HG03565 (cell line): ENCODE measurements around the gene ABO.
"Not testable (repeated sequence)": the region's sequence is repeated elsewhere in the genome, so short reads cannot be mapped to it uniquely, and the experiment has no call there.

Experiments
- ATAC-seq: cut with Tn5 transposase; IDR thresholded peaks from one replicate; pipeline ENCODE4 v1.9.1; 2021; ENCODE audit warnings: mild to moderate bottlenecking, moderate library complexity; ENCODE audit not compliant: unreplicated experiment

The ABO gene

DNA sequence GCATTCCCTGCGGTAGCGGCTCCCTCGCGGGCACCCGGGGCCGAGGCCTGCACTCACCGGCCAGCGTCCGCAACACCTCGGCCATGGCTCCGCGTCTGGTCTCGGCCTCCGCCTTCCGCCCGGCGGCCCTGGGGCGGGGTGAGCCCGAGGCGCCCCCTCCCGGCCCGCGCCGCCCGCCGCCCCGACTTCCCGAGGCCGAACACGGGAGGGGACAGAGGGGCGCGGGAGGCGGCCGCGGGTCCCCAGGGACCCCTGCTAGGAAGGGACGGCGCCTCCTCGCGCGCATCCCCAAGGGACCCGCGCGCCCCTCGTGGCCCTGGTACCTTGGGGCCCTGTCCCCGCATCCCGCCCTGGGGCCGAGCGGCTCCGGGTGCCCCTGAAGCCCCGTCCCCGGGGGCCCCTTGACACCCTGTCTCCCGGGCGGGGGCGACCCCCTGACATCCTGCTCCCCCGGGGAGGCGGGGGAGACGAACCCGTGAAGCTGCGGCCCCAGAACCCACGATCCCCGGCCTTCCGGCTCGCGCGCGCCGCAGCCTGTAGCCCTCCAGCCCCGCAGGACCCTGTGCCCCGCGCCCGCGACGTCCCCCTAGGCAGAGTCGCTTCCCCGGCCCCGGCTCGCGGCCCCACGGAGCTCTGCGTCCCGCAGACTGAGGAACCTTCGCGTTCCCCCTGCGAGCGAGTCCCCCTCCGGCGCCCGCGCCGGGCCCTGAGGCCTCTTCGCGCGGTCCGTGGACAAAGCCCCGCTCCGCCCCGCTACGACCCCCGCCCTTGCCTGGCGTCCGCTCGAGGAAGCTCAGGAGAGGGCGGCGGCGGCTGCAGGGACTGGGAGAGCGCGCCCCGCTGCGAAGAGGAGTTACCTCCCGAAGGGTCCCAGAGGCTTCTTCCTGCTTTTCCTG is at the start of gene ABO:
ABO (minus strand) TSS at position 97 of the 896 bp plus-strand sequence.
- ATAC-seq, result no peak

DNA sequence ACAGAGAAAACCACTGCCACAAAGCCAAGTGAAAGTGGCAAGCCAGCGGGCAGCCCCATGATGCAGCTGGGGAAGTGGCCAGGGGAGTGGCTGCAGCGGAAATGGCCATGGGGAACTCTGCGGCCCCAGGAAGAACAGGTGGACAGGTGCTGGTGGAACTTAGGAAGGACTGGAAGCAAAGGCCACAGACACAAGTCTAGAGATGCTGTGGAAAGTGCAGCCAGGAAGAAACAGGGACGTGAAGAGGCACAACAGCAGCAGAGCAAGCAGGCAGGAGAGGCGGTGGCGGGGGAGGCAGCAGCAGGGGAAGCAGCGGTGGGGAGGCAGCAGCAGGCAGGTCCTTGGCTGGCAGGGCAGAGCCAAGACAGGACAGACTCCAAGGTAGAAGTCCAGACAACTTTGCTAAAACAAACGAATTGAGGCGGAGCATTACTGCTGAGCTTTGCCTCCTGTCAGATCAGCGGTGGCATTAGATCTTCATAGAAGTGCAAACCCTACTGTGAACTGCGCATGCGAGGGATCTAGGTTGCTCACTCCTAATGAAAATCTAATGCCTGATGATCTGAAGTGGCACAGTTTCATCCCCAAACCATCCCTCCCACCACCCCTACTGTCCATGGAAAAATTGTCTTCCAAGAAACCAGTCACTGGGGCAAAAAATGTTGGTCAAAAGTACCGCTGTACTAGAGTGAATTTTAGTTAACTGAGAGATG is 49.1 kb upstream of the ABO start:
- ATAC-seq, result no peak

DNA sequence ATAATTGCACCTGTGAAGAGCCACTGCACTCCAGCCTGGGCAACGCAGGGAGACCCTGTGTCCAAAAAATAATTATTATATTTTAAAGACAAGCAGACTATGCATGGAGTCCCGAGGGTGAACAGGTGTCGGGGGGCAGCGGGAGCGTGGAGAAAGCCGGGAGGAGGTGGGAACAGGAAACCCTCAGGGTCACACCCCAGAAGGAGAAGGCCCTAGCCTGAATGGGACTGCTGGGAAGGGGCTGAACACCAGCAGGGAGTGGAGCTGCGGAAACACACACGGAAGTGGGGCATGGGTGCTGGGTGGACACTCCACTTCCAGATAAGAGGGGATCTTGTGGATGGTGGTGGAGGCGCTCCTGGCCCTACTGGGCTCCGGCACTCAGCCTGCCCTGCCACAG is 48.2 kb upstream of the ABO start:
- ATAC-seq, result no peak

DNA sequence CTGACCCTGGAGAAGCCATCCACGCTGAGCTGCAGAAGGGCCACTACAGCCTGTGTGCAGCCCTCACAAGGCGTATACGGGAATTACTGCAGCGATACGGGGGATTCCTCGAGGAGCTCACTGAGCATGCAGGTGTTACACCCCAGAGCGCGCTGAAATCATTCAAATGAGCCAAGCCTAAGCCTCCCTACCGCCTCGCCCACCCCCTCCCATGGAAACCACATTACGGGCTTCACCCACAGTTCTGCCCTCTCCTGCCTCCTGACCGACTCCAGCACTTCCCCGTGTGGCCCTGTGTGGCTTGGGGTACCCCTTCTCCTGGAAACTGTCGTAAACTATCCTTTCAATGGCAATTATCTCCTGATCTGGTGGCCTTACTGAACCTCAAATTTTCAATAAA is 47.7 kb upstream of the ABO start:
- no peak for ATAC-seq

DNA sequence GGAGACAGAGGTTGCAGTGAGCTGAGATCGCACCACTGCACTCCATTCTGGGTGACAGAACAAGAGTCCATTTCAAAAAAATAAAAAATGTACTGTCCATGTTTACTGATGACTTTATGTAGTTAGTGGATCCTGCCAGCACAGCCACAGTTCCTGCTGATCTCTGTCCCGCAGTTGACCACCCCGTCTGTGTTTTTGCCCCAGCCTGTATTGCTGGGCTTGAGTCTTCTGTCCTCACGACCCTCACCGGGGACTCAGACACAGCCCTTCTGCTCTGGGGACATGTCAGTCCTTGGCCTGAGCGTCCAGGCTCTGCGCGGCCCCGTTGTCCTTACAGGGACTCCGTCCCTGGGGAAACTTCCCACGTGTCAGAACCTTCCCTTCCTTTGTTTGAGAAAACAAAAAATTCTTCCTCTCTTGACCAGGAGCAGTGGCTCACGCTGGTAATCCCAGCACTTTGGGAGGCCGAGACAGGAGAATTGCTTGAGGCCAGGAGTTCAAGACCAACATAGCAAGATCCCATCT is 46.5 kb upstream of the ABO start:
- no peak for ATAC-seq

DNA sequence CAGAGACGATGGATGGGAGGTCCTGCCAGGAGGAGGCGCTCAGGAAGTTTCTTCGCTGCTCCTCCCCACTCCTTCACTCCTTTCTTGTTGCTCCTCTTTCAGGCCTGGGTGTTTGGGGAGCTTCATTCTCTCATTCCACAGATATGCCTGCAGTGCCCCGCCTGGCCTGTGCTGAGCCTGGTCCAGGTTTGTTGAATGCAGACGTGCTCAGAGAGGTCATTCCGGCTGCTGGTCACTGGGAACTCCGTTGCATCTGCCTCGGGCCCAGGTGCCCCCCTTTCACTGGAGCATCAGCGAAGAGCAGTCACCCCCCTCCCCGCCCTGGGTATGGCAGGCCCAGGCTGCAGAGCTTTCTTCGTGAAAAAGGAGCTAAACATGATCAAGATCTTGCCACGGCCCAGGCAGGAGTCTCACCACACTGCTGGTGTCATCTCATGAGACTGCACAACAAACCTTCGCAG is 45.5 kb upstream of the ABO start:
- ATAC-seq, result no peak

DNA sequence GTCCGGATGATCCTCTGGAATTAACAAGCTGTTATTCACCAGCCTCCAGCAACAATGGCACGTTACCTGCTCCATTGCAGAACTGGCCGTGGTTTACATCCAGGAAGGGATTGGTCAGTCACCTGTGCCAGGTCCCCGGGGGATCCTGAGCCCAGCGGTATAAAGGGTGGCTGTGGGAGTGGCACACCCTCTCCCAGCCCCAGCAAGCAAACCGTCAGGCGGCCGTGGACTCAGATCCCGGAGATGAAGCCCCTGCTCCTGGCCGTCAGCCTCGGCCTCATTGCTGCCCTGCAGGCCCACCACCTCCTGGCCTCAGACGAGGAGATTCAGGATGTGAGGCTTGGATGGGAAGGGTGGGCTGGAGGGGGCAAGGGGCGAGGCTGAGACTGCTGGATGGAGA is 42.5 kb upstream of the ABO start:
- not testable (repeated sequence) for ATAC-seq

DNA sequence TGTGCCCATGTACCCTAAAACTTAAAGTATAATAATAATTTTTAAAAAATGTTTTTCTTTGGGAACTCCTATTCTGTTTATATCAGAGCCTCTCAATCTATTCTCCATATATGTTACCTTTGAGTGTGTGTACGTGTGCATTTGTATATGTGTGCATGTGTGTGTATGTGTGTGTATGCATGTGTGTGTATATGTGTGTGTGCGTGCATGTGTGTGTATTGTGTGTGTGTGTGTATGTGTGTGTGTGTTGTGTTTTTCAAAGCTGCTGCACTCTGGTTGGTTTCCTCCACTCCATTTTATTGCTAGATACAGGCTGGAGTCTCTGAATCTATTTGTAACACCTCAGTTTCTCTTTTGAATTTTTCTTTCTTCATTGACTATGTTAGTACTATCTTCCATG is 41.0 kb upstream of the ABO start:
- no peak for ATAC-seq

DNA sequence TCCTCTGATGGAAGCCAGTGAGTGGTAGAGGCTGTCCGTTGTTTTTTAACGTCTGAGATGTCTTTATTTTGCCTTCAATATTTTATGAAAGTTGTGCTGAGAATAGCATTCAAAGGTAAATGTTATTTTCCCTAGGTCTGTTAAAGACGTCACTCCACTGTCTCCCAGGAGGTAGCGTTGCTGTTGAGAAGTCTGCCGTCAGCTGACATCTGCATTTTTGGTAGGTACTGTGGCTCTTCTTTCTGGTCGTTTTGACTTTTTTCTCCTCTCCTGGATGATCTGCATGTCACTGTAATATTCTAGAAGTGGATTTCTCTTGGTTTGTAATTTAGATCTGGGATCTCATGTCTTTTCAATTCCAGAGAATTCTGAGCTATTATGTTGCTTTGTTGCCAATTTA is 34.6 kb upstream of the ABO start:
- ATAC-seq, result no peak

DNA sequence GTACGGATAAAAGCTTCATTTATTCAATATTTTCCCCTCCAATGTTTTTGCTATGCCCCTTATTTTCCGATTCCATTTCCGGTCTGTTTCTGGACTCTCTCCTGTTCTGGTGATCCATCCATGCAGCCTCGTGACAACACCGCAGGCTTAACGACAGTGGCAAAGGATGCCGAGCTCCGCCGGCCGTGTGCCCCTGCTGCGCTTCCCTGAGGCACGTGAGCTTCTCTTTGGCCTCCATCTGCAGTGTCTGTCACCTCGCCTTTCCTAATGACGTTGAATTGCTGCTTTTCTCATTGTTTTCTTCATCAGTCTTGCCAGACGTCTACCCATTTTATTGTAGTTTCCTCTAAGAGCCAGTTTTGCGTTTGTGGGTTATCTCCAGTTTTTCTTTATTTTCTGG is 32.3 kb upstream of the ABO start:
- no peak for ATAC-seq

DNA sequence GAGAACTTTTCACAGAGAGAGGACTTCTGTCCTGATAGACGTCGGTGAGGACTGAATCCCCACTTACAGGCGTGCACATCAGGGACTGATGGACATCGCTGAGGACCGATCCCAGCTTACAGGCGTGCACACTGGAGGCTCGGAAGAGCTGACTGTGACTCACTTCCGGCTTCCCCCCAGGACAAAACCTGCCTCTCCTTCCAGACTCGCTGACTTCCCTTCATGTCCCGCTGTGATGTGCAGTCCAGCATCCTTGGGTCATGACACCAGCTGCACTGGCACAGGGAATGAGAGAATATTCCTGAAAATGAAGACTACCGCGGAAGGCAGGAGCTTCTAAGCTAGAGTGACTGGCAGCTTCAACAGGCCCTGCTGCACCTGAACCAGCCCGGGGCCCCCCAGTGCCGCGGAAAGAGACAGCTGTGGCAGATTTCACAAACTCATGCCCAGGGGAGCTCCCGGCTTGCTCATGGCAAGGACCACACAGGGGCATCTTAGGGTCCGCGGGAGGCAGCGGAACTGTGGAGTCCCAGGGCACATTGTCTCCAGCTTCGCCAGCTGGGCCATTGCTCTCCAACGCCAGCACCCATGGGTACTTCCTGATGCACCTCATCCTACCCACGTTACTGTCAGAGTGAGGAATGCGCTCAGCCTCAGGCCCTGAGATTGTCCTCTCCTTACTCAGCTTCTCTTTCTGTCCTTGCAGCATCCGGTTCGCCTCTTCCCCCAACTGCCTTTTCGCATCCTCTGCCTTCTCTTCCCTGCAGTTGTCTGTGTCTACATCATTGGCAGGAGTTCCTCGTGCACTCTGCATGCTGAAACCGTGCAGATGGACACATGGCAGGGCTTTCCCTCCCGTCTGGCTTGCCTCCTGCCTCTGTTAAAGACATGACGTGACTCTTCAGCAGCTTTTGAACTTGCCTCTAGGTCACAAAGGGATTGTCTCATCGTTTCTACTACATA is 31.5 kb upstream of the ABO start:
- ATAC-seq, result no peak

DNA sequence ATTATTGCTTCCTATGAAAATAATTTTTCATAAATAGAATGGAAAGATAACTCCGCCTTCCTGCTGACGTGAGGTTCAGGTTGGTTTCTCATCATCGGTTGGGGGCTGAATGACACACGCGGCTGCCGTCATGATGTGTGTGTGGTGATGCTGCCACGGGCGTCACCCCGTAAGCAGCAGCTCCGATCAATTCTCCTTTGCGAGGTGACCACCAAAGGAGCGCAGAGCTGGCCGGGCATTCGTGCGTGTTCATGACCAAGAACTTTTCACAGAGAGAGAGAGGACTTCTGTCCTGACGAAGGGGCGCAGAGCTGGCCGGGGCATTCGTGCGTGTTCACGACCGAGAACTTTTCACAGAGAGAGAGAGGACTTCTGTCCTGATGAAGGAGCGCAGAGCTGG is 30.7 kb upstream of the ABO start:
- ATAC-seq, result no peak

DNA sequence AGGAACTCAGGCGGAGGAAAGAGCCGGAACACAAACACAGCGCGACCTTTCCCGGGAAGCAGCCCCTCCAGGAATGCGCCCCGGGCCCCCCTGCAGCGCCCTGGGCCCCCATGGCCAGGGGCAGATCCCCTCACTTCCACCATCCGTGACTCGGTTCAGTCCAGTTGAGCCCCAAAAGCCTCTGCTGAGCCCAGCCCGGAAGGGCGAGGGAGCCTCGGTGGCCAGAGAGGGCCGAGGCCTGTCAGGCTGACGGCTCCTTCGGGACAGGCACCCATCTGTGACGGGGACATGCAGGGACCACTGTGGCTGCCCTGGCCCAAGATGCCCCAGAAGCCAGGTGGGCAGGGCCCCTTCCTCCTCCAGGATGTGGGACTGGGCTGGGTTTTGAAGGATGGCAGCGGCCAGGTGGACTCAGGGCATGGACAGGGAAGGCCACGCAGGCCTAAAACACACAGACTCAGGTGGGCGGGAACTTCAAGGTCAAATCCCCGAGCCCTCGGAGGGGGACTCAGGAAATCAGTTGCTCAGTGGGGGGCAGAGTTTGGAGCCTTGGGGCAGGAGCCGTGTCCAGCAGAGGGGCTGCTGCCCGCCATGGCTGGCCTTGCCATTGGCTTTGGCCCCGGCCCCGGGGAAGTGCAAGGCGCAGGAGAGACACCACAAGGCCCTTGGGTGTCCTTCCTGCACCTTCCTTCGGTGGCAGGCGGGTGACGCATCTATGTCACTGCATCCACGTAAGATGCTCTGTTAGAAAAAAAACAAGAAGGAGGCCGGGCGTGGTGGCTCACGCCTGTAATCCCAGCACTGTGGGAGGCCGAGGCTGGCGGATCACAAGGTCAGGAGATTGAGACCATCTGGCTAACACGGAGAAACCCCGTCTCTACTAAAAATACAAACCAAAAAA is 29.7 kb upstream of the ABO start:
- ATAC-seq, result no peak

DNA sequence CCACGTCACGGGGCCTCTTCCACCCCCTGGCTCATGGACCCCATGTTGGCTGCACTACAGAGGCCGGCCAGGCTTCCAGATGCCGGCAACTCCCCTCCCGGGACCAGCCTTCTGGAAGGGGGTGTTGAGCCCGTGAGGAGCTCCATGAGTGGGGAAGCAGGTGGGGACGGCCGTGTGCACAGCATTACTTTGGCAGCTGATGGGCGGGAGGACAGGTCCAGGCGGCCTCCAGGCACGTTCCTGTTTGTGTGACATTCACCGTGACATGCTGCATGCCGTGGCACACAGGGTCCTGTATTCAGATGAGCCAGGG is 29.1 kb upstream of the ABO start:
- no peak for ATAC-seq

DNA sequence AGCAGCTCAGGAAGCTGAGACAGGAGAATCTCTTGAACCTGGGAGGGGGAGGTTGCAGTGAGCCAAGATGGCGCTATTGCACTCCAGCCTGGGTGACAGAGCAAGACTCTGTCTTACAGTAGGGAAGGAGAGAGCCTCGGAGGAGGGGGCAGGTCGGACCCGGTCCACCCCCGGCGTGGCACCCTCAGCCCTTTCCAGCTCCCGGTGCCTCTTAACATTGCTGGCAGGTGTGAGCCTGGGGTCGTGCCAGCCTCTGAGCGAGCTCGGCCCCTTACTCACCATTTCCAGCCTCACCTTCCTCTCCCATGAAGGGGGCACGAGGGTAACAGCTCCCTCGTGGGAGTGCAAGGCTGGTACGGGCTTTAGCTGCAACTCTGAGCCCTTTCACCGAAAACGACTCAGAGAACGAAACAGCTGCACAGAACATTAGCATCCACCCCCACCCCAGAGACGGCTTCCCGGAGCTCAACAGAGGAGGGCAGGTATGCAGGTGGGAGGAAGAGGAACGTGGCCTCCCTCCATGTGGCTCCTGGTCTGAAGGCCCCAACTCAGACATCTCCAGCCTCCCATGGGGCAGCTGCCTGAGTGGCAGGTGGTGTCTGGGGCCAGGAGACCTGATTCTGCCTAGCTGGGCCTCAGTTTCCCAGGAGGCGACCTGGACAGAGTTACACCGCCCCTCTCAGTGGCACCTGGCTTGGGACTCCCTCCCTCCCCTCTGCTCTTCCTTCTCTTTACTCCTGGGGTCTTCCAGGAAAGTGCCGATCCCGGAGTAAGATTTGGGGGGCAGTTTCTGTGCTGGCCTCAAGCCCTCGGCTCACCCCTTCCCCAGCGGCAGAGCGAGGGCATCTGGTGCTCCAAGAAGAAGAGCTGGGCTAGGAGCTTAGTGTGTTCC is 28.5 kb upstream of the ABO start:
- no peak for ATAC-seq

DNA sequence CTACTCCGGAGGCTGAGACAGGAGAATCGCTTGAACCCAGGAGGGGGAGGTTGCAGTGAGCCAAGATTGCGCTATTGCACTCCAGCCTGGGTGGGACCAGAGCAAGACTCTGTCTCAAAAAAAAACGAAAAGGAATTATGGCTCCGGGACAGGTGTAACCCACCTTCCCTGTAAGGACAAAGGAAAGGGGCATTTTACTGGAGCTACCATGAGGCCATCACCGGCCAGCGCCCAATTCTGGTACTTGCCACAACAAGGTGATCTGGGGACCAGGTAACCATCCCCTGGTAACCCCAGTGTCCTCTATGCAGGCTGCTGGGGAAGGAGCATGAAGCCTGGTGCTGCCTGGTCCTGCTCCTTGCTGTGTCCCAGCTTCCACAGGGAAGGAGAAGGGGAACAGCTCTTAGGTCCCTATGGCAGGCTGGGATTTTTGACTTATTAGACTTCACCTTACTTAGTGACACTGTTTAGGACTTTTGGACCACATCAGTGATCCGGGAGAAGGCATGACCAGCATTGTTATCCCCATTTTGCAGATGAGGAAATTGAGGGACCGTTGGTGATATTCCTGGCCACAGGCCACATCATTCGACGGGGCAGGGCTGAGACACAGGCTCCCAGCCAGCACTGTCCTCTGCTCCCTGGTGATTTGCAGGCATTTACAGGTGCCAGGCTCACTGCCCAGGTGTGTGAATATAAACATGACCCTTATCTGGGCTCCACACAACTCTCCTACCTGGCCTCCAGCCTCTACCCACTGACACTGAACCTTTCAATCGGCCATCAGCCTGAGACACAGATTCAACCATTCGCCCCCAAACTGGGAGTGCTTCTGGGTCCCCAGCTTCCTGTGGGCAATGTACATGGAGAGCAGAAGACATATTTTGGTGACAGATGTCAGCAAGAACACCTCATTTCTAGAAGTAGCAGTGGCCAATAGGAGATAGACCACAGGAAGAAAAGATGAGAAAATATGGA is 26.5 kb upstream of the ABO start:
- ATAC-seq, result no peak

DNA sequence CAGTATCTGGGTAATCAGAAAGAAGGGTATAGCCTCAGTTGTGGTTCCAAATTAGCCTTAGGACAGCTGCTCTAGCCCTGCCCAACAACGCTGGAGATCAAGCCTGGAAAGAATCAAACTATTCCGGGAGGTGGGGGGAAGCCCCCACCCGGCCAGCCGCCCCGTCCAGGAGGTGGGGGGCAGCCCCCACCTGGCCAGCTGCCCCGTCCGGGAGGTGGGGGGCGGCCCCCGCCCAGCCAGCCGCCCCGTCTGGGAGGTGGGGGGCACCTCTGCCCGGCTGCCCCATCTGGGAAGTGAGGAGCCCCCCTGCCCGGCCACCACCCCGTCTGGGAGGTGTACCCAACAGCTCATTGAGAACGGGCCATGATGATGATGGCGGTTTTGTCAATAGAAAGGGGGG is 25.0 kb upstream of the ABO start:
- not testable (repeated sequence) for ATAC-seq

DNA sequence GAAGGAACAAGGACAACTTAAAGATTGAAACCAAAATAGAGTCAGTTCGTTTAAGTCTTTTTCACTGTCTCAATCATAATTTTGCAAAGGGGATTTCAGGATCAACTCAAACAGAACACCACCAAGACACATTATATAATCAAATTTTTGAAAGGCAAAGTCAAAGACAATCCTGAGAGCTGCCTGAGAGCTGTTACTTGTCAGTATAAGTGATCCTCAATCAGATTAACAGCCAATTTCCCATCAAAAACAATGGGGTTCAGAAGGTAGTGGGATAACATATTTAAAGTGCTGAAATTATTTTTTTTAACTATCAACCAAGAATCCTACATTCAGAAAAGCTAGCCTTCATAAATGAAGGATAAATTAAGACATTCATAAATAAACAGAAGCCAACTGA is 19.3 kb upstream of the ABO start:
- ATAC-seq, result no peak
